GM19467 (cell line): ENCODE data around the gene HOMER1.

Experiments used
- ATAC-seq: cut with Tn5 transposase; IDR thresholded peaks from one replicate; pipeline ENCODE4 v1.9.1; 2021; ENCODE audit warnings: mild to moderate bottlenecking, moderate library complexity; ENCODE audit not compliant: unreplicated experiment

The HOMER1 gene

DNA sequence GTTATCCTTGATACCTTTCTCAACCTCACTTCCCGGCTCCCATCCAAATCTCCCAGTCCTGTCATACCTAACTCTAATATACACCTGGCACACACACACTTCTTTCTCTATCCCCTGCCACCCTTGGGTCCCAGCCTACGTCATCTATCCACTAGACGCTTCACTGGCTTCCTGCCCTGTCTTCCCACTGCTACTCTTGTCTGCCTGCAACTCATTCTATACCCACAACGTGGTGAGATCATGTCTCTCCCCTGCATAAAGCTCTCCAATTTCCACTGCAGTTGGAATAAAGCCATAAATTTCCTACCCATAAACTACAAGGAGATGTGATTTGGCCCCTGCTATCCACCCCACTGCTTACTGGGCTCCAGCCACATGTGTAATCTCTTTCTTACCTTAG is 184.5 kb downstream of the HOMER1 start:
- ATAC-seq = no peak
